A673 (cell line): ENCODE measurements around the gene SEMA4C.

Source experiments
- EZH2 ChIP-seq: fragments of 200-600 bp; sonication (generic); IDR thresholded peaks from 2 replicates; pipeline ENCODE4 v1.6.1; 2017; ENCODE audit warnings: borderline replicate concordance, low read depth, mild to moderate bottlenecking, mixed read lengths, antibody characterized with exemption, low read length; ENCODE audit not compliant: poor library complexity, severe bottlenecking
- TF ChIP-seq, protein P1 (sequence below): fragments of 300-800, 200-600 bp; sonication (generic); conservative IDR thresholded peaks from 2 replicates; pipeline ENCODE4 v1.5.1; 2017; ENCODE audit warnings: low read depth, mild to moderate bottlenecking, antibody characterized with exemption, low read length, moderate library complexity, mixed read lengths

DNA sequence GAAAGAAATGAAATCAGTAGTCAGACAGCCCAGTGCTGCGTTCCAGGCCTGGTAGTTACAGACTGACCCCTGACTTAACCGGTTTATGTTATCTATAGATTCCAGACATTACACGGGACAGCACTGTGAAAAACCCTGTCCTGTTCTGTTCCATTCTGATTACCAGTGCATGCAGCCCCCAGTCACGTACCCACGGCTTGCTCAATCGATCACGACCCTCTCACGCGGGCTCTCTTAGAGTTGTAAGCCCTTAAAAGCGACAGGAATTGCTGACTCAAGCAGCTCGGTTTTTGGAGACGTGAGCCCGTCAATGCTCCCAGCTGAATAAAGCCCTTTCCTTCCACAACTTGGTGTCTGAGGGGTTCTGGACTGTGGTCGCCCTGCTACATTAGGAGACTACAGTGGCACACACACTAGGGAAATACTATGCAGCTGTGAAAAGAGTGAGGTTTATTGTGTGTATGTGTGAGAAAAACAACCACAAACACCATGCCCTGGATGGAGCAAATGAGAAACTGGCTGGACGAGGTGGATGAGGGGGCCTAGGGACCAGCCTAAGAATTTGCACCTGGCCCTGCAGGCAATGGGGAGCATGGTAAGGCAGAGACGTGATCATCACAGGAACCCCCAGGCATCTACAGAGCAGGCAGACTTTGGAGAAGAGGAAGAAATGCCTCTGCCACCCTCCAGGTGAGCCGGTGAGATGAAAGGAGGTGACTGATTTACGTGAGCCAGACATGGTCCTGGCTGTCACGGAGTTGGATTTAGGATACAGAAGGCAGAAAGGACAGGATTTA is 49.1 kb upstream of the SEMA4C start:
- TF ChIP-seq EZH2, result no peak
- TF ChIP-seq, protein P1, sequence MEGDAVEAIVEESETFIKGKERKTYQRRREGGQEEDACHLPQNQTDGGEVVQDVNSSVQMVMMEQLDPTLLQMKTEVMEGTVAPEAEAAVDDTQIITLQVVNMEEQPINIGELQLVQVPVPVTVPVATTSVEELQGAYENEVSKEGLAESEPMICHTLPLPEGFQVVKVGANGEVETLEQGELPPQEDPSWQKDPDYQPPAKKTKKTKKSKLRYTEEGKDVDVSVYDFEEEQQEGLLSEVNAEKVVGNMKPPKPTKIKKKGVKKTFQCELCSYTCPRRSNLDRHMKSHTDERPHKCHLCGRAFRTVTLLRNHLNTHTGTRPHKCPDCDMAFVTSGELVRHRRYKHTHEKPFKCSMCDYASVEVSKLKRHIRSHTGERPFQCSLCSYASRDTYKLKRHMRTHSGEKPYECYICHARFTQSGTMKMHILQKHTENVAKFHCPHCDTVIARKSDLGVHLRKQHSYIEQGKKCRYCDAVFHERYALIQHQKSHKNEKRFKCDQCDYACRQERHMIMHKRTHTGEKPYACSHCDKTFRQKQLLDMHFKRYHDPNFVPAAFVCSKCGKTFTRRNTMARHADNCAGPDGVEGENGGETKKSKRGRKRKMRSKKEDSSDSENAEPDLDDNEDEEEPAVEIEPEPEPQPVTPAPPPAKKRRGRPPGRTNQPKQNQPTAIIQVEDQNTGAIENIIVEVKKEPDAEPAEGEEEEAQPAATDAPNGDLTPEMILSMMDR, result no peak
